ENCODE results near the gene WDR45B.
A peak's percentile ranks its signal among the peaks of the same experiment; 100 is the strongest.

WDR45B gene

GRCh38 chr17:82648165-82648668 lies at the start of gene WDR45B:
Gene WDR45B (minus strand): TSS chr17:82648444. CDS start chr17:82648340, 104 bp downstream.
- peak; percentile 93 for DNase-seq

DNA sequence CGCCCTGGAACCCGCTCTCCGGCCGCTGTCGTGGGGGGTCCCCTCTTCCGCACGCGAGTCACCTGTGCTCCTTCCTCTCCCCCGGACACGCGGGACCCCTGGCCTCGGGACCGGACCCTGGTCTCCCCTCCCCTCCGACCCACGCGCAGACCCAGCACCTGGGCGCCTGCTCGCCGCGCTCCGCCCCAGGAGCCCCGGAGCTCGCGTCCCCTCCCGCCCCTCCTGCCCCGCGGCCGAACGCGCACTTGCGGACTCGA lies 49.5 kb upstream of the WDR45B start:
- no peak for DNase-seq

GRCh38 chr17:82696916-82697807 lies 48.9 kb upstream of the WDR45B start:
- no peak for DNase-seq

DNA sequence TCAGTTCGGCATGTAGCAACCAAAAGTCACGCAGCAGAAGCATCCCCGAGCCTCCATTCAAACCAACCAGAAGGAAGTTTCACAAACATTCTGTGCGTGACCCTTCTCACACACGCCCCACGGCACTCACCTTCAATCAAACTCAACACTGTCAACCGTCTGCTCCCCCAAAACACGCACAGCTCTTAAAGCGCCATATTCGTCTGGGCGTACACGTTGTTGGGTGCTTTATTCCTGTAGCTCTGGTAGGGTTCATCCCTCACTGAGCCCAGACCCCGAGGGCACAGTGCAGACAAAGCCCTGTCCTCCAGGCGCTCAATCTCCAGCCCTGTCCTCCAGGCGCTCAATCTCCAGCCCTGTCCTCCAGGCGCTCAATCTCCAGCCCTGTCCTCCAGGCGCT lies 48.0 kb upstream of the WDR45B start:
- DNase-seq, result no peak

- DNase-seq, result no peak
Observed at GRCh38 chr17:82694647-82695046, 46.4 kb upstream of the WDR45B start.

GRCh38 chr17:82693168-82693867 lies 45.1 kb upstream of the WDR45B start:
- no peak for DNase-seq

DNA sequence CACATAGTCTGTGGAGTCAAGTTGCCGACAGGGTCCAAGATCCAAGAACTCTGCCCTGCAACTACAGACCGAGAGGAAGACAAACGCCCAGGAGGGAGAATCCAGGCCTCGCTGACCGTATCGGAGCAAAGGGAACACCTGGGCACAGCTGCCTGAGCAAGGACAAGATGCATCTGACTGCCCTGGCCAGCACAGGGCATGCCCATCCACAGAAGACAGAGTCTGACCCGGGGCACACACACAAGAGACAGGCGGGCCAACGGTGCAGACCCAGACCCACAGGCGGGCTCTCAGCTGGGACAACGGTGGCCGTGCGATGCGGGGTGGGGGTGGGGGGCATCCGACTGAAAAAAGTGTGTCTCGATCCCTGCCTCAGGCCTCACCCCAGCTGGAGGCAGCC lies 44.0 kb upstream of the WDR45B start:
- DNase-seq, result no peak

DNA sequence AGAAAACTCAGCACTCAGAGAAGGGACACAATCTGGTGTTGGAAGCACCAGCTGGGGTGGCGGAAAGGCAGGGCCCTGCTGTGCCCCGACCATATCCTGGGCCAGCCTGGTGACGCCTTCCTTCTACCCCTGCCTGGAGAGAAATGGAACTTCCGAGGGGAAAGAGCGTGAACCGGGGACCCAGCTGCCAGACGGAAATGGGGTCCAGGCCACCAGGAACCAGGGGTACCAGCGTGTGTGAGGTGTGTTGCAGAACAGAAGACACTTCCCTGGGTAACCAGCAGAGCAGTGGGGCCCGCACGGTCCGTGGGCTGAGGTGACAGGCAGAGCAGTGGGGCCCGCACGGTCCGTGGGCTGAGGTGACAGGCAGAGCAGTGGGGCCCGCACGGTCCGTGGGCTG lies 43.5 kb upstream of the WDR45B start:
- no peak for DNase-seq

GRCh38 chr17:82690786-82691489 lies 42.7 kb upstream of the WDR45B start:
- DNase-seq, result no peak

DNA sequence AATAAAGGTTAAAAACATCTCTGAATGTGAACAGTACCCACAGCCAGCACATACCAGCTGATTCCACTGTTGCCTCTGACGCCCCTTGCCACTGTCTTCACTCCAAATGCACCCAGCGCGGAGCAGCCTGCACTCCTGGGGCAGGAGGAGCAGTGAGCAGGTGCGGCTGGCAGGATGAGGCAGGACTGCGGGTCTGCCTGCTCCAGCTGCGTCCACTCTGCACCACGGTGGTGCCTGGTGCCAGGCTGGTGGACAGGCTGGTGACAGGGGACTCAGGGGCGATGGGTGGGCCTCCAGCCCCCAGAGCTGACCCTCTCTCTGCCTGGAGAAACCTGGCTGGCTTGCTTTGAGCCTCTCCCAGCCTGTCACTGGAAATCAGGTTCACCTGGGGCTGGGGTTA lies 40.8 kb upstream of the WDR45B start:
- DNase-seq, result no peak

DNA sequence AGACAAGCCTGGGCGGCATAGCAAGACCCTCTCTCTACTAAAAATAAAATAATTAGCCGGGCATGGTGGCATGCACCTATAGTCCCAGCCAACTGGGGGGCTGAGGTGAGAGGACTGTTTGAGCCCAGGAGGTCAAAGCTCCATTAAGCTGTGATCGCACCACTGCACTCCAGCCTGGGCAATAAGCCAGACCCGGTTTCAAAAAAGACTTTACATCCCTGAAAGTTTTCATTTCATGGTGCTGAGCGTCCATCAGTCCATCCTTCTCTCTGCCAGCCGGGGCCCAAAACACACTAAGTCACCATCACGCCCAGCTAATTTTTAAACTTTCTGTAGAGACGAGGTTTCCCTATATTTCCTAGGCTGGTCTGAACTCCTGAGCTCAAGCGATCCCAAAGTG lies 39.6 kb upstream of the WDR45B start:
- no peak for DNase-seq

- DNase-seq, result no peak
Observed at GRCh38 chr17:82687375-82687861, 39.2 kb upstream of the WDR45B start.

DNA sequence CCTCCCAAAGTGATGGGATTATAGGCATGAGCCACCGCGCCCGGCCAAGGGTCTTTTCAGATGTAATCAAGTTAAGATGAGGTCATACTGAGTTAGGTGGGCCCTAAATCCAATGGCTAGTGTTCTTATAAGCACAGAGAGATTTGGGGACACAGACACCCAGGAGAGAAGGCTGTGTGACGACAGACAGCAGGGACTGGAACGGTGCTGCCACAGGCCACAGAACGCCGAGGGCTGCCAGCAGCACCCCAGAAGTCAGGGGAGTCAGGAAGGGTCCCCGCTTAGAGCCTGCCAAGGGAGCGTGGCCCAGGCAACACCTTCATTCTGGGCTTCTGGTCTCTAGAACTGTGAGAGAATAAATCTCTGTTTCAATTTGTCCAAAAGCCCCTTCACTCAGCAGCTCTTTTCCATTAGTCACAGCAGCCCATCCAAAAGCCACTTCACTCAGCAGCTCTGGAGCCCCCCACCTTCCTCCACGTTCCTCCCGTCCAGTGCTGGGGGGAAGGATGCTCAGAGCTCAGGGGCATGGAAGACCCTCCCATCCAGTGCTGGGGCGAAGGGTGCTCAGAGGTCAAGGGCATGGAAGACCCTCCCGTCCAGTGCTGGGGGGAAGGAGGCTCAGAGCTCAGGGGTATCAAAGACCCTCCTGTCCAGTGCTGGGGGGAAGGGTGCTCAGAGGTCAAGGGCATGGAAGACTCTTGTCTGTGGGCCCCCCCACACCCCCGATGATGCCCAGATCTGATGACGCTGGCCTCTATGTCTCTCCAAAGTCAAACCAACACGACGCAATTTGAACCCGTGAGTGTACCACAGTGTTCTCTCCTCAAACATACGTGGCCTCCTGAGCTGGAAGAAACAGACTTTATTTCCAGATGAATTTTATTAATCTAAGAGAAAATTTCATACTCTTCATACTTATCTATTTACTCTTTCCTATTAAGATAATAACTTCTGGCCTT lies 38.4 kb upstream of the WDR45B start:
- no peak for DNase-seq

DNA sequence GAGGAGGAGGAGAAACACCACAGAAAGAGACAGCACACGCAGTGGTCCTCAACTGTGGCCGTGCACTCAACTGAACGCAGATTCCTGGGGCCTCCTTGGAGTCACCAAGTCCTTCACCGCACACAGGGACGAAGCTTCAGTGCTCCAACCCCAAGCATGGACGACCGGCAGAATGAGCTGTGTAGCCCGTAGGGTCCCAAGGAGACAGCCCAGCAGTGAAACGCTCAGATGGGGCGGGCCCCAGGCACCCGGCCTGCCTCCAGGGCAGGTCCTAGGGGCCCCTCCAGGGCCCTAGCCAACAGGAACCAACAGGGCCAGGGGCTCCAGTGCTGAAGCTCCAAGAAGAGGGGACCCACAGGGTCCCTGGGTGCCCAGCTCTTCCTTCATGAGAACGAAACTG lies 37.0 kb upstream of the WDR45B start:
- no peak for DNase-seq

- no peak for DNase-seq
Observed at GRCh38 chr17:82684228-82684841, 36.1 kb upstream of the WDR45B start.

DNA sequence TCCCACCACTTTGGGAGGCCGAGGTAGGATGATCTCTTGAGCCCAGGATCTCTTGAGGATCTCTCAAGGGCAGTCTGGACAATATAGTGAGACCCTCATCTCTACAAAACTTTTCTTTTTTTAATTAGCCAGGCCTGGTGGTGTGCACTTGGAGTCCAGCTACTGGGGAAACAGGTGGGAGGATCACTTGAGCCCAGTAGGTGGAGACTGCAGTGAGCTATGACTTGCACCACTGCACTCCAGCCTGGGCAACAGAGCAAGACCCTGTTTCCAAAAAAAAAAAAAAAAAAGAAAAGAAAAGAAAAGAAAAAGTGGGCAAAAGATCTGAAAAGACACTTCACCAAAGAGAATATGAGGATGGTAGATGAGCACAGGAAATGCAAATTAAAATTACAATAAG lies 35.3 kb upstream of the WDR45B start:
- no peak for DNase-seq

GRCh38 chr17:82681547-82681946 lies 33.3 kb upstream of the WDR45B start:
- DNase-seq, result no peak

DNA sequence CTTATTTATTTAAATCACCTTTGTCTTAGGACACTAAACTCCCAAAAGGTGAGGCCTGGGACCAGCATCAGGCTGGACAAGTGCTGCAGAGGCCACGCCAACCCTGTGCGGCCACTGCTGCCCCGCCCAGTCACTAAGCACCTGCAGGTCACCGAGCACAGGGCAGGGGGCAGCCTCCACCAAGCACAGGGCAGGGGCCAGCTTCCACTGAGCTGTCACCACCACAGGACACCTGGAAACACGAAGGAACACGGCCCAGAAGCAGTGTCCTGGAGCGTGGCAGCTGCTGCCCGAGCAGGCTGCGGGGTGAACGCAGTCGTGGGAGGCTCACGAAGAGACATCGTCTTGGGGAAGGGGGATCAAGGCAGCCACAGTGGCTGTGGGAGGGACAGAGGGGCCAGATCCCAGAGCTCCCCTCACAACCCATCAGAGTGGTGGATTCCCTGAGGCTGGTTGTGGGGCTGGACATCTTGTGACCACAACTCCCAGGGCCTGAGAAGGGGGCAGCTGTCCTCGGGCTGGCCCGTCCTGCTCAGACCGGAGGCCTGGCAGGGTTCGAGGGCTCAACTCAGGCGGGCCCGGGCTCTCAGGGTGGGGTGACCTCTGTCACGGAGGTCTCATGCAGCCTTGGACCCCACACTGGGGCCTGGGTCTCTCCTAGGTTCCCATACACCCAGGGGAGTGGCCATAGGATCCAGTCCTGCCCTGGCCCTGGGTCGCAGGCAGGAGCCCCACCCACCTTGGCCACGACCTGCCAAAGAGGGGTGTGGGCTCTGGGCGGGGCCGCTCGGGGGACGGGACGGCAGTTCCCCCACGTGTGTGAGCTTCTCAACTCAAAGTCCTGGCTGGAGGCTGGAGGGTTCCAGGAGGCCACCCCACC lies 31.6 kb upstream of the WDR45B start:
- DNase-seq, result no peak

DNA sequence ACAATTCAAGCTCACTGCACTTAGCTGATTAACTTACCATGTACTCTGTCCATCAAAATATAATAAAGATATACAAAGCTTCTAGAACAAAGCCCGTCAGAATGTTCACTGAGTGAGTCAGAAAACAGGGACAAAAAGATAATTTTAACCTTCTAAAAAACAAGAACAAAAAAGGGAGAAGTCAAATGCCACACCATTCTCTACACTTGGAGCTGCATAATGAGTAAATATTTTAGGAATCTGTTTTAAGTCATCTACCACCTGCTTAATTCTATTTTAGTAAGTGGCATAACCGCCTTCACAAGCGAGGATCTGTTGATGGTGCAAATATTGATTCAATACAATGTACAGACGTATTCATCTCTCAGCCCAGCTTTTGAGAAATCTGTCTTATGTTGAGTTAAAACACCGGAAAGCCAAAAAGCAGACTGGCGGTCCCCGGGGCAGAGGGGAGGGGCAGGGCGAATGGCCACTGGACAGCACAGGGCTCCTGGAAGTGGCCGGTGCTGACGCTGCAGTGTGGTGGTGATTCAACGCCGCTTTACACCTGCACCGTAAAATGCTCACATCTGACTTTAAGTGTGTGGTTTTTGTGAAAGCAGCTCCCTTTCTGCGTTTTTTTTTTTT lies 30.1 kb upstream of the WDR45B start:
- no peak for DNase-seq

DNA sequence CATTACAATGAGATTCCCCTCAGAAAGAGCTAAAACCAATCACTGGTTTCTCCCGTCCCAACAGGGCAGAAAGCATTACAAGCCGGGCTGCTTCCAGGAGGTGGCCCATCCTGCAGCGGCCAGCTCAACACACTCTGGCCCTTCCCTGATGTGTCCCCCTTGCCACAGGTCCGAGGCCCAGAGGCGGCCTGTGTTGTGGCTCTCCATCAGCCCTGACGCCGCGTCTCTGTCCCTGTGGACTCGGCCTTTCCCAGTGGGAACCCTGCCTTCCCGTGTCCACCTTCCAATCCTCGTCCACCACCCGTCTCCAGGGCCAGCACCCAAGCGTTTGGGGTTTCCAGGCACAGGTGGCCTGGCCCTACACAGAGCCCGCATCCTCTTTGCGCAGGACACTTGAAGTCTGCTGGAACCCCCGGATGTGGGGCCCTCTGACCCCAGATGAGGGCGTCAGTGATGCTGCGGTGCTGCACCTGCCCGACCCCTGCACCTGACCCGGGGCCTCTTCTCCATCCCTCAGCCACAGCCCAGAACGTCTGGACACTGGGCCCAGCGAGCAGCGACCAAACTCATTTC lies 29.2 kb upstream of the WDR45B start:
- no peak for DNase-seq
